Caco-2 (cell line): ENCODE results near the gene SH2B3. TPM values are rescaled to one million over a fixed set of nuclear protein-coding genes. Genes with fewer than 3 reads are reported as not detected.

Experiments used
- BruUV-seq: library from RNA; stranded (reverse); fragments of 400-500 nt; replicated peaks from 2 replicates; lab custom pipeline; 2021; lab: Mats Ljungman, UMichigan
- CTCF ChIA-PET: fragments of 300-600 bp; sonication (Branson Sonifier 250); formaldehyde crosslinking; loops from one replicate; lab custom pipeline; 2022; ENCODE audit warnings: antibody characterized with exemption; lab: Charles Lee
- POLR2A ChIA-PET: fragments of 300-600 bp; sonication (Branson Sonifier 250); formaldehyde crosslinking; loops from one replicate; lab custom pipeline; 2022; ENCODE audit warnings: antibody characterized with exemption; lab: Charles Lee
- DNase-seq, 2 experiments: peaks; one replicate each; pipeline versions ENCODE4 v3.0.0 to v3.0.0-alpha.2; 2020 to 2022
- H3K27me3 ChIP-seq: replicated peaks from 2 replicates; pipeline ENCODE4 v1.6.0; 2011; ENCODE audit warnings: low read length; ENCODE audit not compliant: control insufficient read depth, insufficient read depth
- H3K36me3 ChIP-seq: 2 replicates; pipeline ENCODE4 v1.5.1; 2011; ENCODE audit warnings: low read length; ENCODE audit not compliant: control insufficient read depth, insufficient read depth
- H3K4me1 ChIP-seq: fragments of 250-450 bp; sonication (Bioruptor Pico); 2 replicates; pipeline ENCODE4 v1.5.1; 2020; ENCODE audit warnings: mild to moderate bottlenecking
- H3K4me3 ChIP-seq: 2 replicates; pipeline ENCODE4 v1.5.1; 2011; ENCODE audit warnings: low read depth, mild to moderate bottlenecking, control low read depth, low read length
- H3K9me3 ChIP-seq: fragments of 250-450 bp; sonication (Bioruptor Pico); 2 replicates; pipeline ENCODE4 v1.5.1; 2020; ENCODE audit warnings: mild to moderate bottlenecking, moderate library complexity
- H3K27ac Mint-ChIP-seq: one replicate; pipeline ENCODE4 v1.8.0; 2022; ENCODE audit warnings: mixed read lengths; ENCODE audit not compliant: unreplicated experiment
- H3K27me3 Mint-ChIP-seq: one replicate; pipeline ENCODE4 v1.8.0; 2022; ENCODE audit warnings: mixed read lengths; ENCODE audit not compliant: insufficient read depth, unreplicated experiment
- H3K36me3 Mint-ChIP-seq: one replicate; pipeline ENCODE4 v1.8.0; 2022; ENCODE audit warnings: mild to moderate bottlenecking, mixed read lengths; ENCODE audit not compliant: insufficient read depth, unreplicated experiment
- H3K4me1 Mint-ChIP-seq: one replicate; pipeline ENCODE4 v1.8.0; 2022; ENCODE audit warnings: low read depth, mixed read lengths; ENCODE audit not compliant: unreplicated experiment
- H3K4me3 Mint-ChIP-seq: one replicate; pipeline ENCODE4 v1.8.0; 2022; ENCODE audit warnings: mild to moderate bottlenecking, moderate library complexity, mixed read lengths; ENCODE audit not compliant: unreplicated experiment
- H3K9me3 Mint-ChIP-seq: one replicate; pipeline ENCODE4 v1.8.0; 2022; ENCODE audit warnings: mixed read lengths; ENCODE audit not compliant: unreplicated experiment
- intact Hi-C: fragments of 100-400 bp; cut with micrococcal nuclease; formaldehyde crosslinking; loops from one replicate; pipeline ENCODE4 v1.10.0; 2022; ENCODE audit not compliant: unreplicated experiment
- total RNA-seq: library from RNA; stranded (reverse); gene quantifications from 2 replicates; pipeline ENCODE4 v1.2.3, GENCODE V29; 2022
- TF ChIP-seq, protein P1 (sequence below), 2 experiments: fragments of 200-600 bp in 1 of 2; IDR thresholded peaks; 1 replicate in 1 of 2; 2 replicates in 1 of 2; pipeline versions ENCODE4 v1.5.1 to v1.8.0; 2011 to 2022; ENCODE audit warnings: antibody characterized with exemption in 1 of 2, control low read depth in 1 of 2, inconsistent platforms in 1 of 2, low read depth in 1 of 2, low read length in 1 of 2, mild to moderate bottlenecking in 1 of 2, moderate library complexity in 1 of 2; ENCODE audit not compliant: insufficient read depth in 1 of 2, severe bottlenecking in 1 of 2, unreplicated experiment in 1 of 2

Gene SH2B3
- total RNA-seq, 1 experiment from 2014 or later = 16.1 TPM

GRCh38 chr12:111412830-111413441, 7.2 kb downstream of the SH2B3 start:
- Mint-ChIP-seq H3K27me3 (no peaks in the 10 kb centered on the region), H3K9me3 (no peaks in the 10 kb centered on the region), H3K36me3 (peaks cover 5% of the 10 kb centered on the region), H3K4me3 (no peak overlapping the region), H3K27ac (no peak overlapping the region), H3K4me1 (no peaks in the 10 kb centered on the region)
- intact Hi-C loops = no loop called here
- H3K27me3 ChIP-seq = no peaks in the 10 kb centered on the region
- no peaks in the 10 kb centered on the region for H3K9me3 ChIP-seq
- no peaks in the 10 kb centered on the region for H3K4me1 ChIP-seq
- H3K36me3 ChIP-seq = no peaks in the 10 kb centered on the region
- TF ChIP-seq, protein P1, sequence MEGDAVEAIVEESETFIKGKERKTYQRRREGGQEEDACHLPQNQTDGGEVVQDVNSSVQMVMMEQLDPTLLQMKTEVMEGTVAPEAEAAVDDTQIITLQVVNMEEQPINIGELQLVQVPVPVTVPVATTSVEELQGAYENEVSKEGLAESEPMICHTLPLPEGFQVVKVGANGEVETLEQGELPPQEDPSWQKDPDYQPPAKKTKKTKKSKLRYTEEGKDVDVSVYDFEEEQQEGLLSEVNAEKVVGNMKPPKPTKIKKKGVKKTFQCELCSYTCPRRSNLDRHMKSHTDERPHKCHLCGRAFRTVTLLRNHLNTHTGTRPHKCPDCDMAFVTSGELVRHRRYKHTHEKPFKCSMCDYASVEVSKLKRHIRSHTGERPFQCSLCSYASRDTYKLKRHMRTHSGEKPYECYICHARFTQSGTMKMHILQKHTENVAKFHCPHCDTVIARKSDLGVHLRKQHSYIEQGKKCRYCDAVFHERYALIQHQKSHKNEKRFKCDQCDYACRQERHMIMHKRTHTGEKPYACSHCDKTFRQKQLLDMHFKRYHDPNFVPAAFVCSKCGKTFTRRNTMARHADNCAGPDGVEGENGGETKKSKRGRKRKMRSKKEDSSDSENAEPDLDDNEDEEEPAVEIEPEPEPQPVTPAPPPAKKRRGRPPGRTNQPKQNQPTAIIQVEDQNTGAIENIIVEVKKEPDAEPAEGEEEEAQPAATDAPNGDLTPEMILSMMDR (IDR thresholded peaks at IDR 0.05; ENCODE audit: insufficient read depth in 1 of 2, low read depth in 1 of 2, low read length in 1 of 2, severe bottlenecking in 1 of 2, unreplicated experiment in 1 of 2) = no peak
- no peak for DNase-seq
- H3K4me3 ChIP-seq = no peak overlapping the region
- no TSS peak for BruUV-seq
- POLR2A ChIA-PET = no interaction called here
- CTCF ChIA-PET = no interaction called here

GRCh38 chr12:111413442-111414086, 7.8 kb downstream of the SH2B3 start:
- BruUV-seq = no TSS peak
- CTCF ChIA-PET = no interaction called here
- no peaks in the 10 kb centered on the region for H3K4me1 Mint-ChIP-seq

DNA sequence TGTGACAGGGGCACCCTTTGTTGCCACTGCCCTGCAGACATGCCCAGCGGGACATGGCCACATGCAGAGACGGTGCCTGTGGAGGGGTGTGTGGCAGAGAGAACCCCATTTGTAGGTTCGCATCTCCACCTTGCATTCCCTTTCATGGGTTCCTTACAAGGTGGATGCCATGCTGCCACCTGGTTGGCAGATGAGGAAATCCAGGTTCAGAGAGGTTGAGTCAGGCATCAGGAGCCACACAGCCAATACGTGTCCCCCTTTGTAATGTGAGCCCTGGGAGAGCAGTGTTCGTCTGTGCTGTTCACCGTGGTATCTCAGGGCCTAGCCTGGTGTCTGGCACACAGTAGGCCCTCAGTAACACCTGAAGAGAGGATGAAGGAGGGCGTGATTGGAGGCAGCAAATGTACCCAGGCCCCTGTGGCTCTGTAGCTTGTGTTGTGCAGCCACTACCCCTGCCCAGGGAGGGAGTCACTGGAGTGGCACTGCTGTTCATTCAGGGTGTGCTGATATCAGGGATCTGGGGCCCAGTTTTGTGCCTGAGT, 9.1 kb downstream of the SH2B3 start:
- intact Hi-C loops = no loop called here
- no peaks in the 10 kb centered on the region for H3K27me3 Mint-ChIP-seq
- H3K36me3 Mint-ChIP-seq = peaks cover 9% of the 10 kb centered on the region
- BruUV-seq = no TSS peak
- DNase-seq = no peak
- H3K4me1 Mint-ChIP-seq = no peaks in the 10 kb centered on the region
- H3K4me3 Mint-ChIP-seq = no peak overlapping the region
- ChIA-PET CTCF (no interaction called here), POLR2A (no interaction called here)
- no peak overlapping the region for H3K27ac Mint-ChIP-seq
- H3K4me3 ChIP-seq = no peak overlapping the region
- H3K27me3 ChIP-seq = no peaks in the 10 kb centered on the region
- TF ChIP-seq, protein P1 (IDR thresholded peaks at IDR 0.05; ENCODE audit: insufficient read depth in 1 of 2, low read depth in 1 of 2, low read length in 1 of 2, severe bottlenecking in 1 of 2, unreplicated experiment in 1 of 2) = no peak
- H3K9me3 ChIP-seq = no peaks in the 10 kb centered on the region
- H3K36me3 ChIP-seq = no peaks in the 10 kb centered on the region
- no peaks in the 10 kb centered on the region for H3K9me3 Mint-ChIP-seq
- no peaks in the 10 kb centered on the region for H3K4me1 ChIP-seq

More at GRCh38 chr12:111413442-111414086, 7.8 kb downstream of the SH2B3 start:
- H3K4me3 ChIP-seq = no peak overlapping the region
- Mint-ChIP-seq H3K4me3 (no peak overlapping the region), H3K27me3 (no peaks in the 10 kb centered on the region), H3K9me3 (no peaks in the 10 kb centered on the region), H3K27ac (no peak overlapping the region), H3K36me3 (peaks cover 5% of the 10 kb centered on the region)
- no peaks in the 10 kb centered on the region for H3K9me3 ChIP-seq
- H3K4me1 ChIP-seq = no peaks in the 10 kb centered on the region
- TF ChIP-seq, protein P1 (IDR thresholded peaks at IDR 0.05; ENCODE audit: insufficient read depth in 1 of 2, low read depth in 1 of 2, low read length in 1 of 2, severe bottlenecking in 1 of 2, unreplicated experiment in 1 of 2) = no peak
- intact Hi-C loops = no loop called here
- H3K27me3 ChIP-seq = no peaks in the 10 kb centered on the region
- DNase-seq = no peak
- POLR2A ChIA-PET = no interaction called here
- no peaks in the 10 kb centered on the region for H3K36me3 ChIP-seq
